ENCODE data around the gene EPHA4. TPM values are rescaled to one million over a fixed set of nuclear protein-coding genes. Genes with fewer than 3 reads are reported as not detected.

EPHA4 gene
- total RNA-seq, 4 donors from 2014 or later = 10.2 to 42.2 (median 20.6) TPM

- DNase-seq (ENCODE audit: low spot score in 2 of 2) = no peak
- Histone ChIP-seq H3K27ac (no peak overlapping the region), H3K4me1 (peaks cover 0 to 12% (median 0%) of the 10 kb centered on the region in 4 donors), H3K27me3 (no peaks in the 10 kb centered on the region), H3K4me3 (no peak overlapping the region), H3K9me3 (no peaks in the 10 kb centered on the region), H3K36me3 (no peaks in the 10 kb centered on the region)
- WGBS, 2 donors = 84 to 86% methylated on average over 3 of the region's 3 CpGs
- TF ChIP-seq EP300 (IDR thresholded peaks at IDR 0.05) (no peak), POLR2A (IDR thresholded peaks at IDR 0.05) (no peak), CTCF (IDR thresholded peaks at IDR 0.05) (no peak)
These were observed 50.8 kb downstream of the EPHA4 start for GRCh38 chr2:221521233-221521845.

GRCh38 chr2:221518935-221519625, 53.0 kb downstream of the EPHA4 start:
- TF ChIP-seq EP300 (IDR thresholded peaks at IDR 0.05) (no peak), CTCF (IDR thresholded peaks at IDR 0.05) (no peak), POLR2A (IDR thresholded peaks at IDR 0.05) (no peak)
- WGBS, 2 donors = 73 to 75% methylated on average over 7 of the region's 7 CpGs
- H3K27me3 ChIP-seq = no peaks in the 10 kb centered on the region
- H3K27ac ChIP-seq = no peak overlapping the region
- no peak overlapping the region for H3K4me3 ChIP-seq
- H3K36me3 ChIP-seq = no peaks in the 10 kb centered on the region
- H3K9me3 ChIP-seq = no peaks in the 10 kb centered on the region
- H3K4me1 ChIP-seq = peaks cover 0 to 12% (median 0%) of the 10 kb centered on the region in 4 donors
- no peak for DNase-seq (ENCODE audit: low spot score in 2 of 2)

GRCh38 chr2:221518201-221518934, 53.7 kb downstream of the EPHA4 start:
- Histone ChIP-seq H3K4me1 (peaks cover 0 to 12% (median 0%) of the 10 kb centered on the region in 4 donors), H3K27ac (no peak overlapping the region), H3K9me3 (no peaks in the 10 kb centered on the region), H3K4me3 (no peak overlapping the region), H3K36me3 (no peaks in the 10 kb centered on the region), H3K27me3 (no peaks in the 10 kb centered on the region)
- no peak for DNase-seq (ENCODE audit: low spot score in 2 of 2)
- TF ChIP-seq POLR2A (IDR thresholded peaks at IDR 0.05) (no peak), CTCF (IDR thresholded peaks at IDR 0.05) (no peak), EP300 (IDR thresholded peaks at IDR 0.05) (no peak)
- 75 to 78% methylated on average over 7 of the region's 7 CpGs for WGBS, 2 donors

GRCh38 chr2:221517696-221518151, 54.4 kb downstream of the EPHA4 start:
- TF ChIP-seq POLR2A (IDR thresholded peaks at IDR 0.05) = no peak
- no peak for TF ChIP-seq CTCF (IDR thresholded peaks at IDR 0.05)
- no peak for TF ChIP-seq EP300 (IDR thresholded peaks at IDR 0.05)
- DNase-seq (ENCODE audit: low spot score in 2 of 2) = no peak
- WGBS, 2 donors = 73 to 80% methylated on average over 5 of the region's 5 CpGs
- H3K27me3 ChIP-seq = no peaks in the 10 kb centered on the region
- no peaks in the 10 kb centered on the region for H3K9me3 ChIP-seq
- H3K27ac ChIP-seq = peak overlapping the region in 1 of 4 donors; percentile 26
- no peaks in the 10 kb centered on the region for H3K36me3 ChIP-seq
- peaks cover 0 to 12% (median 0%) of the 10 kb centered on the region in 4 donors for H3K4me1 ChIP-seq
- H3K4me3 ChIP-seq = no peak overlapping the region
